Measurements from ENCODE around the gene EFHB.
"Not testable (repeated sequence)": the region's sequence is repeated elsewhere in the genome, so short reads cannot be mapped to it uniquely, and the experiment has no call there.

EFHB gene

DNA sequence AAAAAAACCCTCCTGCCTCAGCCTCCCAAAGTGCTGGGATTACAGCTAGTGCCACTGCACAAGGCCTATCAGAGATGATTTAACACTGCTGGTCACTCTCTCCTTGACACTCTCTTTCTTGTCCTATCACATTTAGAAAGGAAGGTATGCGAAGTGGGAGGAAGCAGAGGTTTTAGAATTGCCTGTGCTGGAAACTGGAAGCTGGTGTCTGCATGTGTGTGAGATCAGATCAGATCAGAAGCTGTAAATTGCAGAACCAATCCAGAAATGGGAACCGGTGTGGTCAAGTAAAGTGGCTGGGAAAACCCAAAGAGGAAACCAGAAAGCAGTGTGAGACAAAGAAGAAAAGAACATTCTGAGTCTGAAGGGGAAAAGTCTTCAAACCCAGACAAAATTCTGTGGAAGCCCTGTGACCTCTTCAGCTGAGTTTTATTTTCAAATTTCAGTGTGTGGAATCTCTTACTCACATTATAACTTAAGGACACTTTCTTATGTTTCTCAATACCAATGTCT lies 2.8 kb downstream of the EFHB start:
- peak; percentile 45 to 62 for DNase-seq

GRCh38 chr3:19920401-19921080 lies 13.5 kb downstream of the EFHB start:
- no peak for DNase-seq

DNA sequence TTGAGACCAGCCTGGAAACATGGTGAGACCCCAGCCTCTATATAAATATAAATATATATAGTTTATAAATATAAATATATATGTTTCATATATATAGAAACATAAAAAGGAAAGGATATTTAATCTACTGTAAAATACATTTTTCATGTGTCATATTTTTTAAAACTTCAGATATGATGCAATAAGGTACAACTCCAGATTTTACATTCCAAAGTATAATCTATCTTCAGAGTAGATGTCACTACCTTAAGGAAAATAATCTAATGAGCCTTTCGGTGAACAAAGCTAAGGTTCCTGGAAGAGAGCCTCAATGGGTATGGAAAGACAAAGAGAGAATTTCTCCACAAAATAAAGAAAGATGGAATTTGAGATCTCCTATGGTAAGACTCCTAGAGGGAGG lies 16.9 kb downstream of the EFHB start:
- no peak for DNase-seq

GRCh38 chr3:19911452-19911851 lies 22.6 kb downstream of the EFHB start:
- no peak for DNase-seq

DNA sequence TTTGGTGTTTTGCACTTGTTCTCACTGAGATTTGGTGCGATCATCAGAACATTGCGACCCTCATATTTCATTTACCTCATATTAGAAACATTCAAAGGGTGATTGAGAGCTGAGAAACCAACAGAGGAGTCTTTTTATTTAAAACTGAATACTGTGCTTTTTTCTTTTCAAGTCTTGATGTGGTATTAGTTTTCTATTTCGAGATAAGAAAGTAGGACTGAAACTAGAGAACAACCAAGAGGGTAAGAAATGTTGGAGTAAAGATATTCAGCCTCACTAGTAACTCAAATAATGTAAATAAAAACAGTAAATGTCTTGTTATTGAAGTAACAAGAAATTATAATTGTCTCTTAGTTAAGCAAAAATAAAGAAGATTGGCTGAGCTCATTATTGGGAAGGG lies 26.5 kb downstream of the EFHB start:
- no peak for DNase-seq

GRCh38 chr3:19903649-19904048 lies 30.4 kb downstream of the EFHB start:
- DNase-seq: no peak

DNA sequence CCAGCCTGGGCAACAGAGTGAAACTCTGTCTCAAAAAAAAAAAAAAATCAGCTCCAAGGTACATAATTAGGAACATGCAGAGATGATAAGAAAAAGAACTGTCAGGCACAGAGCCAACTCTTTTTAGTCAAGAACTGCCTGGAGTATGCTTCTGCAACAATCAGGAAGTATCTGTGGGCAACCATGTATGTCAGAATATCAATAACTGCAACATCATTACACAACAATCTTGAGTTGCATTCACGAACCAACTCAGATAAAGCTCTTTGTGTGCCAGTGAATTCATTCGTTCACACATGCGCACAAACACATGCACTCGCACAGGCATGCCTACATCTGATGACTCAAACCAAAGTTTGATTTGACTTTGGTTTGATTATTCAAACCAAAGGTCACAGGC lies 32.1 kb downstream of the EFHB start:
- no peak for DNase-seq

GRCh38 chr3:19901337-19901736 lies 32.7 kb downstream of the EFHB start:
- no peak for DNase-seq

- DNase-seq: not testable (repeated sequence)
Measured at GRCh38 chr3:19899833-19900232, 34.2 kb downstream of the EFHB start.

- no peak for DNase-seq
Measured at GRCh38 chr3:19899264-19899663, 34.8 kb downstream of the EFHB start.

- DNase-seq: no peak
Measured at GRCh38 chr3:19898721-19899120, 35.3 kb downstream of the EFHB start.

GRCh38 chr3:19891740-19892139 lies 42.3 kb downstream of the EFHB start:
- no peak for DNase-seq

DNA sequence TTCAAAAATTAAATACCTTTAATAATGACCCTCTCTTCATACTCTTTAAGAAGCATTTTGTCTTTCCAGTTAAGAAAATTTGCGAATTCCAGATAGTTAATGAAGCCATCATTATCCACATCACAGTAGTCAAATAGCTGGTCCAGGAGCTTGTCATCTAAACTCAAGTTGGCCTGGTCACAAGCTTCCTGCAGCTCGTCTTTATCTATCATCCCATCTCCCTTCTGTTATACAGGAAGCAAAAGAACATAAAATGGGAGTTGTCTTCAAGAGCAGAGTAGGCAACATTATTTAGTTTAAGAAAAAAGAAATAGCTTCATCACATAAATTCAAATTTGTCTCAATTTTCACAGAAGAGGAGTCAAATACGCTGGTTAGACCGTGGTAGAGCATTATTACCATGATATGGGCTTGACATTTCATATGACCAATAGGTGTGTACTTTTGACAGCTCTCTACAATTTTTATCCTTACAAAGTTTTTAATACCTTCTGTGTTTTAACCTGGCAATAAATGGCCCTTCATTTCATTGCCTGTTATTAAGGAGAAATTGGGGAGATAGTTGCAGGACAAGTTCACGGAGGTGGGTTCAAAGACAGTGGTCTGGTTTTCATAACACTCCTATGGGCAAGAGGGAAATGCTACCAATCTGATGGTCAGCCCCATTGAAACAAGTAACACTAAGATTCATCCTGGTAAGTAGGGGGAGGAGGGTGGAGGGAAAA lies 45.4 kb downstream of the EFHB start:
- DNase-seq: no peak

- not testable (repeated sequence) for DNase-seq
Measured at GRCh38 chr3:19887122-19887521, 46.9 kb downstream of the EFHB start.

DNA sequence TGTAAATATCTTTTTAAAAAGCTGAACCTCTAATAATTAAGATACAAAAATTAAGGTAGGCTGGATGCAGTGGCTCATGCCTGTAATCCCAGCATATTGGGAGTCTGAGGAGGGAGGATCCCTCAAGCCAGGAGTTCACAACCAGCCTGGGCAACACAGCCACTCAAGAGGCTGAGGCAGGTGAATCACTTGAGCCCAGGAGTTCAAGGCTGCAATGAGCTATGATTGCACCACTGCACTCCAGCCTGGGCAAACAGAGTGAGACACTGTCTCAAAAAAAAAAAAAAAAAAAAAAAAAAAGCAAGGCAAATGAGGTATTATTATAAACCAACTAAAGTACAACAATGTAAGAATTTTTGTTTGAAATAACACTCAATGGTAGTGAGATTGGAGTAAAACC lies 47.6 kb downstream of the EFHB start:
- DNase-seq: no peak

DNA sequence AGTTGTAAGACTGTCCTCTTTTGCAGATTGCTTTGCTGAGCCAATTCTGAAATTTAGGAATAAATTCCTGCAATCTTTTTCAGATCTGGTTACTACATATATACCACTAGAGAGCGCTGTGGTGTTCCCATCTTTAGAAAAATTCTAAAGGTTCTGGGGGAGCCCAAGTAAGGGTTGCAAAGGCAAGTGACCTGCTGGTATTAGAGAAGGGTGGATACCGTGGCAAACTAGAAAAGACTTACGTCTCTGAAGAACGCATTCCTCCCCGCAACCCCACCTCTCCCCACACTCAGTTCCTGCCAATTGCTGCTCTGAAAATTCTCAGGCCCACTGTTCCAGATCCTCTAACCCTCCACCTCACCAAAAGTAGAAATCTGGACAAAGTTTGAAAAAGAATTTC lies 48.5 kb downstream of the EFHB start:
- peak in 1 of 2 donors; percentile 41 for DNase-seq

DNA sequence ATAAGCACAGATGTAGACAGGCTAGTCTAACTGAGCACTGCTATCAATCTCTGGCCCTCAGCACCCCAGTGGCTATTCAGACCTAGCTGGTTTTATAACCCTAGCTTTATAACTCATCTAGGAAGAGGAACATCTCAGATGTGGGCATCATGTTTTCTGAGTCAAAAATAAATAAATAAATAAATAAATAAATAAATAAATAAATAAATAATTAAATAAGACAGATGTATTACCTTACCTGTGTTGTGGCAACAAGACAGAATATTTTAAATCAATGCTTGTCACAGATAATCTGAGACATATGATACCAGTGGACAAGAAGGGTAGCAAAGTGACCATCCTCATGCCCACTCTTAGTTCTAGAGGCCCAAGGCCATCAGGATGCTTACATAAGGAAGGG lies 52.2 kb downstream of the EFHB start:
- no peak for DNase-seq

- DNase-seq: no peak
Measured at GRCh38 chr3:19881036-19881435, 53.0 kb downstream of the EFHB start.

- DNase-seq: no peak
Measured at GRCh38 chr3:19877656-19878055, 56.4 kb downstream of the EFHB start.

- peak; percentile 30 to 38 for DNase-seq
Measured at GRCh38 chr3:19866751-19867347, 67.2 kb downstream of the EFHB start.

- DNase-seq: not testable (repeated sequence)
Measured at GRCh38 chr3:19855318-19855717, 78.7 kb downstream of the EFHB start.

GRCh38 chr3:19846609-19847008 lies 87.4 kb downstream of the EFHB start:
- DNase-seq: not testable (repeated sequence)

Measured in CD4-positive, alpha-beta T cell treated with Interleukin-4 for 1 hour (primary cell).